A673 (cell line): ENCODE results near the gene COA8. TPM values are rescaled to one million over a fixed set of nuclear protein-coding genes. Genes with fewer than 3 reads are reported as not detected.

Experiments used
- BruUV-seq: library from RNA; stranded (reverse); fragments of 400-500 nt; replicated peaks from 2 replicates; lab custom pipeline; 2021; lab: Mats Ljungman, UMichigan
- CTCF ChIA-PET: fragments of 300-600 bp; sonication (Branson Sonifier 250); formaldehyde crosslinking; loops from one replicate; lab custom pipeline; 2022; ENCODE audit warnings: antibody characterized with exemption; lab: Charles Lee
- POLR2A ChIA-PET: fragments of 300-600 bp; sonication (Branson Sonifier 250); formaldehyde crosslinking; loops from one replicate; lab custom pipeline; 2022; ENCODE audit warnings: antibody characterized with exemption; ENCODE audit not compliant: low non-redundant PET; lab: Charles Lee
- DNase-seq: peaks from one replicate; pipeline ENCODE4 v3.0.0-alpha.2; 2015; ENCODE audit warnings: low spot score
- H3K27ac ChIP-seq: fragments of 200-600 bp; sonication (generic); 2 replicates; pipeline ENCODE4 v1.5.1; 2016; ENCODE audit warnings: mixed run types, low read depth, mild to moderate bottlenecking, mixed read lengths, antibody characterized with exemption, low read length; ENCODE audit not compliant: poor library complexity, severe bottlenecking
- H3K27me3 ChIP-seq: fragments of 200-600 bp; sonication (generic); replicated peaks from 2 replicates; pipeline ENCODE4 v1.6.1; 2017; ENCODE audit warnings: mixed run types, low read depth, mild to moderate bottlenecking, mixed read lengths, antibody characterized with exemption, low read length; ENCODE audit not compliant: insufficient read depth, poor library complexity
- H3K36me3 ChIP-seq: fragments of 200-600 bp; sonication (generic); 2 replicates; pipeline ENCODE4 v1.6.1; 2016; ENCODE audit warnings: mixed run types, mild to moderate bottlenecking, mixed read lengths, antibody characterized with exemption, low read length; ENCODE audit not compliant: insufficient read depth, poor library complexity, severe bottlenecking
- H3K4me1 ChIP-seq: fragments of 200-600 bp; sonication (generic); 2 replicates; pipeline ENCODE4 v1.6.1; 2017; ENCODE audit warnings: mixed run types, mild to moderate bottlenecking, mixed read lengths, antibody characterized with exemption, low read length; ENCODE audit not compliant: insufficient read depth, poor library complexity, severe bottlenecking
- H3K4me3 ChIP-seq: fragments of 200-600 bp; sonication (generic); 2 replicates; pipeline ENCODE4 v1.5.1; 2016; ENCODE audit warnings: low read depth, mixed run types, mild to moderate bottlenecking, mixed read lengths, low read length; ENCODE audit not compliant: poor library complexity, severe bottlenecking
- H3K9me3 ChIP-seq: fragments of 200-600 bp; sonication (generic); 2 replicates; pipeline ENCODE4 v1.6.1; 2016; ENCODE audit warnings: mixed run types, low read depth, mild to moderate bottlenecking, mixed read lengths, antibody characterized with exemption, low read length; ENCODE audit not compliant: poor library complexity, severe bottlenecking
- EZH2 ChIP-seq: fragments of 200-600 bp; sonication (generic); IDR thresholded peaks from 2 replicates; pipeline ENCODE4 v1.6.1; 2017; ENCODE audit warnings: borderline replicate concordance, low read depth, mild to moderate bottlenecking, mixed read lengths, antibody characterized with exemption, low read length; ENCODE audit not compliant: poor library complexity, severe bottlenecking
- intact Hi-C: fragments of 100-400 bp; cut with micrococcal nuclease; formaldehyde crosslinking; loops from one replicate; pipeline ENCODE4 v1.10.0; 2022; ENCODE audit not compliant: unreplicated experiment
- total RNA-seq: library from RNA; stranded (reverse); gene quantifications from 2 replicates; pipeline ENCODE4 v1.2.3, GENCODE V29; 2021
- TF ChIP-seq, protein P1 (sequence below): fragments of 300-800, 200-600 bp; sonication (generic); conservative IDR thresholded peaks from 2 replicates; pipeline ENCODE4 v1.5.1; 2017; ENCODE audit warnings: low read depth, mild to moderate bottlenecking, antibody characterized with exemption, low read length, moderate library complexity, mixed read lengths

The COA8 gene
- total RNA-seq, 1 experiment from 2014 or later = 51.0 TPM

DNA sequence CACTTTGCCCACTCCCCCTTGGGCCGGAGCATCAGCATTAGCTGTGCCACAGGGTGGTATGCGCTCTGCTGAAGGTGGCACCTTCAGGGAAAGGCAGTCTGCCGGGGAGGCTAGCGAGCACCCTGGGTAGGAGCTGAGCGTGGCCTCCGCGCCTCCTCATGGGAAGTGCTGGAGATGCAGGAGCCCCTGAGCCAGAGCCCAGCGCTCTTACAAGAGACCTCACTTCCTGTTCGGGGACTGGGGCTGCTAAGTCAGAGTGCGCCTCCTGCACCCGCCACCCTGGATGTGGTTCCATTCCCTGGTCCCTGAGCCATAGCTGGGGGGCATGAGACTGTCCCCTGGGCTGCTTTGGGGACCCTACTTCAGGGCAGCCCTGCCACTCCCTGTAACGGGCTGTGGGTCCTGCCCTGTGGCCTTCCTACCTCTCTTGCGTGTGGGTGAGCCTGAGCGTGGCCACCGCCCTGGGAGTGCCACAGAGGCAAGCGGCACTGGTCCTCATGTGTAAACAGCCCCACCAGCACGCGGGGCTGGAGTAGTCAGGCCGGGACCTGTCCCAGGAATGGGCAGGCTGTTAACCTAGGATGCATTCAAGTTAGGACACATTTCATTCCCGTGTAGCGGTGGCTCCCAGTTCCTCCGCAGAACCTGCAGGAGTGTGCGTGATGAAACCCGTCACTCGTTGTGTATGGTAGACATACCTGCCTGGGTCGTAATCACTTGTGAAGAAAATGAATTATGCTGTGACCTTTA is 19.4 kb downstream of the COA8 start:
- intact Hi-C loops = no loop called here
- H3K27ac ChIP-seq = no peak overlapping the region
- TF ChIP-seq, protein P1, sequence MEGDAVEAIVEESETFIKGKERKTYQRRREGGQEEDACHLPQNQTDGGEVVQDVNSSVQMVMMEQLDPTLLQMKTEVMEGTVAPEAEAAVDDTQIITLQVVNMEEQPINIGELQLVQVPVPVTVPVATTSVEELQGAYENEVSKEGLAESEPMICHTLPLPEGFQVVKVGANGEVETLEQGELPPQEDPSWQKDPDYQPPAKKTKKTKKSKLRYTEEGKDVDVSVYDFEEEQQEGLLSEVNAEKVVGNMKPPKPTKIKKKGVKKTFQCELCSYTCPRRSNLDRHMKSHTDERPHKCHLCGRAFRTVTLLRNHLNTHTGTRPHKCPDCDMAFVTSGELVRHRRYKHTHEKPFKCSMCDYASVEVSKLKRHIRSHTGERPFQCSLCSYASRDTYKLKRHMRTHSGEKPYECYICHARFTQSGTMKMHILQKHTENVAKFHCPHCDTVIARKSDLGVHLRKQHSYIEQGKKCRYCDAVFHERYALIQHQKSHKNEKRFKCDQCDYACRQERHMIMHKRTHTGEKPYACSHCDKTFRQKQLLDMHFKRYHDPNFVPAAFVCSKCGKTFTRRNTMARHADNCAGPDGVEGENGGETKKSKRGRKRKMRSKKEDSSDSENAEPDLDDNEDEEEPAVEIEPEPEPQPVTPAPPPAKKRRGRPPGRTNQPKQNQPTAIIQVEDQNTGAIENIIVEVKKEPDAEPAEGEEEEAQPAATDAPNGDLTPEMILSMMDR = no peak
- TF ChIP-seq EZH2 = no peak
- no peaks in the 10 kb centered on the region for H3K27me3 ChIP-seq
- H3K4me3 ChIP-seq = no peak overlapping the region
- peaks cover 2% of the 10 kb centered on the region for H3K4me1 ChIP-seq
- DNase-seq = no peak
- CTCF ChIA-PET = no interaction called here
- no peaks in the 10 kb centered on the region for H3K9me3 ChIP-seq
- POLR2A ChIA-PET = no interaction called here
- no peaks in the 10 kb centered on the region for H3K36me3 ChIP-seq
- BruUV-seq = no TSS peak

DNA sequence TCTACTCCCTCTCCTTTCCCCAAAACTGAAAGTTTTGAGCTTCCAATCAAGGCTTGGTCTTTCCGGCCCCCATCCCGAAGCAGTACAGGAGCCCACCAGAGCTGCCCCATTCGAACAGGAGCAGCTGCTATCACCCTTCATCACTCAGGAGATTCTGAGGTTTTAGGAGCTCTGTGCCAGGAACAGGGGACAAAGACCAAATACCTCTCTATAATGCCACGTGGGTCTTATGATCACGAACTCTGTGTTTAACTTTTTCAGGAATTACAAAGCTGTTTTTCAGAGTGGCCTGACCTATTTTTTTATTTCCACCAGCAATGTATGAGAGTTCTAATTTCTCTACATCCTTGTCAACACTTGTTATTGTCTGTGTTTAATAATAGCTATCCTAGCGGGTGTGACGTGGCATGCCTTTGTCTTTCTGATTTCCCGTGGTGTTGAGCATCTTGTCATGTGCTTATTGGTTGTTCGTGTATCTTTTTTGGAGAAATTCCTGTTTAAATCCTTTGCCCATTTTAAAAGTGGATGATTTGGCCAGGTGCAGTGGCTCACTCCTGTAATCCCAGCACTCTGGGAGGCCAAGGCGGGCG is 21.7 kb downstream of the COA8 start:
- Histone ChIP-seq H3K4me1 (no peaks in the 10 kb centered on the region), H3K36me3 (no peaks in the 10 kb centered on the region), H3K27me3 (no peaks in the 10 kb centered on the region), H3K4me3 (no peak overlapping the region), H3K27ac (no peak overlapping the region), H3K9me3 (no peaks in the 10 kb centered on the region)
- no TSS peak for BruUV-seq
- no peak for TF ChIP-seq EZH2
- TF ChIP-seq, protein P1 = no peak
- POLR2A ChIA-PET = interaction anchor here (0.6 kb wide), 1 partner anchor 8 kb away, joined by 11 read pairs; no protein-coding TSS in a partner anchor
- intact Hi-C loops = no loop called here
- no peak for DNase-seq
- CTCF ChIA-PET = no interaction called here

DNA sequence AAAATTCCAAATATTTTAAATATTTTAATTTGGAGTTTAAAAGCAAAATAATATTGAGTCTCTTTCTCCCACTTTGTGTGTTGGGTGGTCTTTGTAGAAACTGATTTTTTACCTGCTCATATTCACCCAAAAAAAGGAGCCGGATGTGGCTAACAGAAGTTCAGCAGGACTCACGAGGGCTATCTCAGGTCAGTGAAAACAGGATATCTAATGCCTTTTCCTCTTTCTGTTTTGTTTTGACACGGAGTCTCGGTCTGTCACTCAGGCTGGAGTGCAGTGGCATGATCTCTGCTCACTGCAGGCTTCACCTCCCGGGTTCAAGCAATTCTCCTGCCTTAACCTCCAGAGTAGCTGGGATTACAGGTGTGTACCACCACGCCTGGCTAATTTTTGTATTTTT is 30.8 kb downstream of the COA8 start:
- no peak overlapping the region for H3K27ac ChIP-seq
- intact Hi-C loops = no loop called here
- no TSS peak for BruUV-seq
- TF ChIP-seq, protein P1 = no peak
- TF ChIP-seq EZH2 = no peak
- H3K4me1 ChIP-seq = peaks cover 19% of the 10 kb centered on the region
- ChIA-PET CTCF (no interaction called here), POLR2A (interaction anchor here (0.7 kb wide), 1 partner anchor 36 kb away, joined by 4 read pairs; no protein-coding TSS in a partner anchor)
- no peaks in the 10 kb centered on the region for H3K9me3 ChIP-seq
- DNase-seq = no peak
- H3K4me3 ChIP-seq = no peak overlapping the region
- no peaks in the 10 kb centered on the region for H3K27me3 ChIP-seq
- H3K36me3 ChIP-seq = peaks cover 4% of the 10 kb centered on the region
